ENCODE measurements around the gene ARSG.

- TF ChIP-seq CTCF (IDR thresholded peaks at IDR 0.05) (no peak), POLR2A (IDR thresholded peaks at IDR 0.05) (no peak)
These were observed 108.5 kb downstream of the ARSG start for GRCh38 chr17:68399638-68400403.
